RCC 7860 (cell line): ENCODE measurements around the gene SLC17A7.

ENCODE experiments used
- DNase-seq: peaks from one replicate; pipeline ENCODE4 v3.0.0-alpha.2; 2015; ENCODE audit warnings: low spot score
- FAIRE-seq: peaks from 2 replicates; lab custom pipeline; 2012; peaks lifted over from hg19 to GRCh38; lab: Jason Lieb, UNC

SLC17A7 gene

DNA sequence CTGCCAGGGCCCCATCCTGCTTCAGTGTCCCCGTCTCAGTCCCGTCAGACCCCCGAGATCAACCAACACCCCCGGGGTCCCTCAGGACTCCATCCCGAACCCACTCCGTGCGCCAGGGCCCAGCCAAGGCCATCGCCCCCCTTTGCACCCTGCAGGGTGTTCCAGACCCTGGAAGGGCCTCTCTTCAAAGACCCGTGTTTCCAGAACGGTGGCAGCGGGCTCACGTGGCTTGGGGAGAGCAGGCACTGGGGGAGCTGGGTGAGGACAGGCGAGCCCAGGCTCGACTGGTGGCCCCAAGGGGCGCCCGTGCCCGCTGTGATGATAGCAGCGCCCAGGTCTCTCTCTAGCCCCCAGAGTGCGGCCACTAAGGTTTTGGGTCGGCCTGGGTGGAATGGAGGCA lies 51.9 kb downstream of the SLC17A7 start:
- FAIRE-seq: no peak

GRCh38 chr19:49387936-49388372 lies 53.4 kb downstream of the SLC17A7 start, which contains the start of gene KASH5:
Gene KASH5, plus strand, starts transcription at chr19:49388249. Its CDS starts 2,635 bp downstream, at chr19:49390884.
- FAIRE-seq: no peak
- no peak for DNase-seq

More for the DNA sequence above, 51.9 kb downstream of the SLC17A7 start:
- DNase-seq: no peak

- FAIRE-seq: no peak
- no peak for DNase-seq
Observed at GRCh38 chr19:49383599-49383998, 57.7 kb downstream of the SLC17A7 start.

DNA sequence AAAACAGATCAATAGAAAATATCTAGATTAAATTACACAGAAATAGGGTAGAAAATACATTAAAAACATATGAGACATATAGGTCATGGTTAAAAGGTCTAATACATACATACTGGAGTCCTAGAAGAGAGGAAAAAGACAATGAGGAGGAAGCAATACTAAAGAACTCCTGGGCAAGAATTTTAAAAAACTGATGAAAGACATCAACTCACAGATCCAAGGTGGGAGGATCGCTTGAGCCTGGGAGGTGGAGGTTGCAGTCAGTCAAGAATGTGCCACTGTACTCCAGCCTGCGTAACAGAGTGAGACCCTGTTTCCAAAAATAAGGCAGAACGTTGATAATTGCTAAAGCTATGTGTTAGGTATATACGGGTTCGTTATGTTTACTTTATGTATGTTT lies 58.7 kb downstream of the SLC17A7 start:
- DNase-seq (no peak), FAIRE-seq (no peak)

DNA sequence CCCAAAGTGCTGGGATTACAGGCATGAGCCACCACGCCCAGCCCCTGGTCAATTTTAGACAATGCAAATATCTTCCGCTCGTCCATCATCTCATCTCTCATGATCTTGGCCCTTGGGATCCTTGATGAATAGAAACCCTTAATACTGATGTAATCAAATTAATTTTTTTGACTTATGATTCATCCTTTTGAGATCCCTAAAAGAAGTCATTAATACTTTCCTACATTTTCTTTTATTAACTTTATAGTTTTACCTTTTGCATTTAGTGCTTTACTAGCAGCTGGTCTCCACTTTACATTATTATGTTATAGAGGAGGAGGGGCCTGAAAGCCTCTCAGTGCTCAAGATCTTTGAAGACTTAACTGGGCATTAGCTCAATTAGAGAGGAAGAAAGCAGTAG lies 60.9 kb downstream of the SLC17A7 start:
- no peak for FAIRE-seq
- DNase-seq: no peak
